ENCODE data around the gene IFT20.
A peak's percentile ranks its signal among the peaks of the same experiment; 100 is the strongest.

IFT20 gene

DNA sequence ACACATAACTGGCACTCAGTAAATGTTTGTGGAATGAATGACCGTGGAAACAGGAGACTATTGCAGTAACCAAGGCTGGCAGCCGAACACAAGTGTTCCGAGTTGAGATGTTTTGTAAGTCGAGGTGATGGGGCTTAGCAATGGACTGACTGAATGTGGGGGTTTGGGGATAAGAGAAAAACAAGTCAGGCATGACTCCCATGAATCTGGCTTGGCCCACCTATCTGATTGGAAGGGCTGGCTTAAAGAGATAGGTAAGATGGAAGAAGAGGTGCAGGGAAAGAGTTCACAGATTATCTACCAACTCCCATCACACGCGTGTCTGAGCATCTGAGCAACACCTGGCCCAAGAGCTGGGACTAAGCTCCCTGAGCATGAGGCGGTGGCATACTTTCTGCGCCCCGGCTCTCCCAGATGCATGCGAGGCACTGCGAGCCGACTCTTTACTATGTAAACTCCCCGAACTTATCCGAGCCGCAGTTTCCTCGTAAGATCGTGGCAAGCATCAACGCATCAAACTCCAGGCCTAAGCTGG lies 539 bp downstream of the IFT20 start:
- DNase-seq (ENCODE audit: low read depth), result peak; percentile 41

DNA sequence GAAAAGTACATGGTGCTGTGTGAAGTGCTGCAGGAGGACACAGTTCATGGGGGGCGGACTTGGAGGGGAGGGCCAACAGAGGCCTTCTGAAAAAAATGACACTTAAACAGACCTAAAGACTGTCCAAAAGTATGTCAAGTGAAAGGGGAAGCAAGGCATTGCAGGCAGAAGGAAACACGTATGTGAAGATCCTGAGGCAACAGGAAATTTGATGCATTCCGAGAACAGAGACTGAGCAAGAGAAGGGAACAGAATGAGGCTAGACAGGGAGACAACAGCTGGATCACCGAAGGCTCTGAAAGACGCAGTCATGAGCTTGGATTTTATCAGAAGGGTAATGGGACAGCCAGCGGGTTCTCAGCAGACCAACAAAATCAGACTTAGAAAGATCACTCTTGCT lies 1.1 kb downstream of the IFT20 start:
- DNase-seq (ENCODE audit: low read depth), result no peak

DNA sequence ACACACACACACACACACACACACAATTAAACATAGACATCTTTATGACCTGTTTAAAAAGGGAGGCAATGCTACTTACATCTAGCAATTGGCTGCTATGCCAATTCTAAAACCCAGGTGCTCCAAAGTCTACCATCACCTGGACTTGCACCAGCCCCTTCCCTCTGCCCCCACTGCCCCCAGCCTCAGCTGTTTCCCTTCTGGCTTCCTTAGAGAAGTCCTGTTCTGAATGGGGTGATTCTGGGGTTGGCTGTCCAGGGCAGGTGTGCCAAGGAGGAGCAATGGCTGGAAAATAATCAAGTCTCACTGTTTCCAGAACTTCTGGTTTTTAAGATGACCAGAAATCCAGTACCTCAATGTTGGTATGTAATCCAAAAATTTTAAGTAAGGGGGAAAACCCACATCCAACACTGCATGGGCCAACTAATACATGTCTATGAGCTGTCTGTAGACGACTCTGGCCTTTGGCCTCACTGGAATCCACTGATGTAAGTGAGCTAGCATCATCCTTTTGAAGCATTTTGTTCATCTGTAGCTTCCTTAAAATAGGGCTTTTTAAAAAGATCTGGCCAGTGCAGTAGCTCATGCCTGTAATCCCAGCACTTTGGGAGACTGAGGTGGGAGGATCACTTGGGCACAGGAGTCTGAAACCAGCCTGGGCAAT lies 2.1 kb downstream of the IFT20 start:
- no peak for DNase-seq (ENCODE audit: low read depth)

DNA sequence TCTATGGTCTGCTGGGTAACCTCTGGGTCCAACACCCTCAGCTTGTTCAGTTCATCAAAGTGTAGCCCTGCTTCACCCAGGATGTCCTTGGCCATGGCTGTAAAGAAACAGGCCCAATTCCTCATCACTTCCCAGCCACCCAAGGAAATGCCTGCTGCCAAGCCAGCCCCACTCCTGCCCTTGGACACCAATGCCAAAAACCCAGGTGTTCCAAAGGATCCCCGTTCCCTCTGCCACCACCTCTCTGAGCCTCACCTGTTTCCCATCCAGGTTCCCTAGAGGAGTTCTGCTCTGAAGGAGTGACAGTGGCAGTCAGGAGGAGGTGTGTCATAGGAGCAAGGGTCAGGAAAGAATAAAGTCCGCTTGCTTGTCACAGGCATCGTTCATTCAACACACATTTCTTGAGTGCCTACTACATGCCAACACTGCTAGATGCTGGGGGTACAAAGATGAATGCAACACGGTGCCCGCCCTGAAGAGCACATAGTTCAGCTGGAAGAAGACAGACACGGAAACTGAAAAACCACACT lies 3.3 kb downstream of the IFT20 start:
- DNase-seq (ENCODE audit: low read depth), result no peak

DNA sequence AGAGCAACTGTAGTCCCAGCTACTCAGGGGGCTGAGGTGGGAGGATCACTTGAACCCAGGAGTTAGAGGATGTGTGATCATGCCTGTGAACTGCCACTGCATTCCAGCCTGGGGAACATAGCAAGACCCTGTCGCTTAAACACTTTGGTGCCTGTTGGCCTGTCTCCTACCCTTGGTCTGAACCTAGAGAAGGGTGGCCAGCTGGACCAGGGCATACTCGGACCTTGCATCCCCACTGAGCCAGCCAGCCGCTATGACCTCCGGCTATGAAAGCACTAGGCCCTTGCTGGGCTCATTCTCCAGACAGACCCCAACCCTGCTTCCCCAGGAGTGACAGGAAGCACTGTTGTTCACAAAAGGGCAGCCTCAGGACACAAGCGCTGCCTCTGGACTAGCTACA lies 4.6 kb downstream of the IFT20 start:
- DNase-seq (ENCODE audit: low read depth), result no peak

DNA sequence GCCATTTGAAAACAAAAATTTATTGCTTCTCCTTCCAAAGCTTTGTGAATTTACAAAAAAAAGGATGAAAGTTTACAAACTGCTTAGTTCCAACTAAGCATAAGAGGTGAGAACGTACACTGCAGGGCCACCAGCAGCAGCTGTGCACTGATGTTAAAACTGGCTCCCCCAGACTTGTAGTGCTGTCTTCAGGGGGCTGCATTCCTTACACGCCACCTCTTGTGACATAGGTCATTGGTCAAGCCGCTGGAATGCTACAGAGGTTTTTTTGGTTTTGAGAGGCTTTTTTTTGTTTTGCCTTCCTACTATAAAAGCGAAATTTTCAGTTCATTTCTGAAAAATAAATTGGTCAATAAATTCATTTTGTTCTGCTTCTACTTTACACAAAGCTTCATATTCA lies 6.9 kb downstream of the IFT20 start:
- no peak for DNase-seq (ENCODE audit: low read depth)

DNA sequence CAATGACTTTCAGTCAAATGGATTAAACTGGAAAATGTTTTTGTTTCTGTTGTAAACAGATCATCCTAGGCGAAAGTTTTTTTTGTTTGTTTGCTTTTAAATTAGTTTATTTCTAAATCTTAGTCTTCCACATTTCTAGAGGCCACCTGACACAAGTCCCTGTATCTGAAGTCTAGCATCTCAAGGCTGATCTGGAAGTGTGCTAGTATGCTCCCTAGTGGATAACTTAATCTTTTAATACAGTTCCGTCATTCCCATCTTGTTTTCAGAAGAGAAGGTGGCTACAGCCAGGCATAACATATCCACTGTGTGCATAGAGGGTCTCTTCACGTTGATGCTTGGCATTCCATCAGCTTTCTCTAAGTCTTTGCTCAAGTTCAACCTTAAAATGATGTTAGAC lies 7.6 kb downstream of the IFT20 start:
- no peak for DNase-seq (ENCODE audit: low read depth)

DNA sequence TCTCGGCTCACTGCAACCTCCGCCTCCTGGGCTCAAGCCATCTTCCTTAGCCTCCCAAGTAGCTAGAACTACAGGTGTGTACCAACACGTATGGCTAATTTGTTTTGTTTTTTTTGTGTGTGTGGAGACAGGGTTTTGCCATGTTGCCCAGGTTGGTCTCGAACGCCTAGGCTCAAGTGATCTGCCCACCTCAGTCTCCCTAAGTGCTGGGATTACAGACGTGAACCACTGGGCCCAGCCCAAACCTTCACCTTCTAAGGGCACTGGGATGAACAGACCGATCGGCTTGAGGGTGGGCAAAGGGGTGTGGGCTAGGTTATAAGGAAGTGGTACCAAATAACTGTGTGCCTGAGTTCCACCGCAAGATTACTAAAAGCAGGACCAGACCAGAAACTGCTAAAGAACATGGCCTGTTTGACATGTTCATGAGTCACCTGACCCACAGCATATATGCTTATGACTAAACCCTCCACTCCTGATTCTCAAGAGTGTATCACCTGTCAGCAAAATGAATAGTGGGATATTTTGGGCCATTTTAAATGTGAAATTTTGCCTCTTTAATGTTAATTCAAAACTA lies 8.2 kb downstream of the IFT20 start:
- no peak for DNase-seq (ENCODE audit: low read depth)

DNA sequence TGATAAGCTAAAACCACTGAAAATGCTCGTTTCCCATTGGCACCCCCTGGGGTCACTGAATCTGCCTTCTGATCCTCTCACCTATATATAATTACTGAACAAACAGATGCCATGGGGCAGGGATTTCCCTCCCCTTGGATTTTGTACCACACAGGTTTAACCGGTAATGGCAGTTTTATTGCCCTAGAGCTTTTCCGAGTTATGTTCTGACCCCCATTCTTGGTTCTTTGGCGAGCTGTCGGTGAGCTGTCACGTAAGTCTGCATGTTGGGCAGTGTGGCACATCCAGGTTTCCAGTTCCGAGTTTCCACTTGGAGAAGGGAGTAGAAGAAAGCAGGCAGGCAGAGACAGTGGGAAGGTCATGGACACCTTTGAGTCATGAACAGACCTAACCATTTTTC lies 9.2 kb downstream of the IFT20 start:
- DNase-seq (ENCODE audit: low read depth), result no peak

DNA sequence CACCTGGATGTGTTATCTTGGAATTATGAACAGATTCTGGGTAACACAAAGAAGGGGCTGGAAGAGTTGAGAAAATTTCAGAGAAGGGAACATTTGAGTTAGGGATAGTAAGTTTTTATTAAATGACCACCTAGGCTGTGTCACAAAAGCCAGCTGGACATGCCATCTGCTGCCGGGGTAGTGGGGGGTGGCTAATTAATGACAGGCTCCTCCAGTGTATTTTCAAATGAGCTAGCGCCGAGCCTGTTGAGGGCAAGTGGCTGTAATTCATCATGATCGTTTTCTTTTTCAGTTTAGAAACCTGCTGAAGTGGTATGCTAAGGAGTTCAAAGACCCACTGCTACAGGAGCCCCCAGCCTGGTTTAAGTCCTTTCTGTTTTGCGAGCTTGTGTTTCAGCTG lies 10.1 kb downstream of the IFT20 start:
- DNase-seq (ENCODE audit: low read depth), result no peak

DNA sequence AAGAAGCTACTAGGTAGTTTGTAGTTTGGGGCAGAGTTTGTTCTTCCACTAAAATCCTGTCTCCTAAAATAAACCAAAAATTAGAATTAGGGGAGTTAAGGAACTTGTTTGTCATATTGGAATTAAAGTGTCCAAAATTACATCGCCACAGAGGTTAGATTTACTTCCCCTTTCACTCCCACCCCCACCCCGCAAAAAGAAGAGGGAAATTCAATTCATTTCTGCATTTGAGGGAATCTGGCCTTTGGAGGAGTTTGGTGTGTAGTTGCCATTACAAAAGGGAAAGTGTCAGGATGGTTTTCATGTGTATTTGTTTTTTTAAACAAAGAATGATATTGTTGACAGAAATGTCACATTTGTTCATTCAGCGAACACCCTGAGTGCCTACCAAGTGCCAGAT lies 10.5 kb downstream of the IFT20 start:
- DNase-seq (ENCODE audit: low read depth), result no peak

DNA sequence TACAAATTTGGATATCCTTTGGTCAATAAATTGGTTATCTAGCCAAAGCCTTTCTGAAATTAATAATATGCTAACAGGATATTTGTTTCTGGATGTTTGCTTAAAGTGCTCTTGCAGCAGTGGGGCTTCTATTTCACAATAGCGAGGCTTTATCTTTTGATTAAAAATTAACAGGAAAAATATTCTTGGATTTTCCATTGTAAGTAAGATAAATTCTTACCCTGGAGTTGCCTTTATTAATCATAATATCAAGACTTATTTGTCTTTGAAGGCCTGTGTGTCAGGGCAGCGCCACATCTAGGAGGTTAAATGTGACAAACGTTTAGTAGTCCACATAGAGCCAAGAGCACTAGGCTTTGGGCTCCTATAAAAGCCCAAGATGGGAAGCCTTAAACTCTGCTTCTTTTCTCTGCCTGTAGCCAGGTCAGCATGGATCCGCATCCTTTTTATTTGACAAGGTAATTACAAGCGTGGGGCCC lies 11.0 kb downstream of the IFT20 start:
- no peak for DNase-seq (ENCODE audit: low read depth)

DNA sequence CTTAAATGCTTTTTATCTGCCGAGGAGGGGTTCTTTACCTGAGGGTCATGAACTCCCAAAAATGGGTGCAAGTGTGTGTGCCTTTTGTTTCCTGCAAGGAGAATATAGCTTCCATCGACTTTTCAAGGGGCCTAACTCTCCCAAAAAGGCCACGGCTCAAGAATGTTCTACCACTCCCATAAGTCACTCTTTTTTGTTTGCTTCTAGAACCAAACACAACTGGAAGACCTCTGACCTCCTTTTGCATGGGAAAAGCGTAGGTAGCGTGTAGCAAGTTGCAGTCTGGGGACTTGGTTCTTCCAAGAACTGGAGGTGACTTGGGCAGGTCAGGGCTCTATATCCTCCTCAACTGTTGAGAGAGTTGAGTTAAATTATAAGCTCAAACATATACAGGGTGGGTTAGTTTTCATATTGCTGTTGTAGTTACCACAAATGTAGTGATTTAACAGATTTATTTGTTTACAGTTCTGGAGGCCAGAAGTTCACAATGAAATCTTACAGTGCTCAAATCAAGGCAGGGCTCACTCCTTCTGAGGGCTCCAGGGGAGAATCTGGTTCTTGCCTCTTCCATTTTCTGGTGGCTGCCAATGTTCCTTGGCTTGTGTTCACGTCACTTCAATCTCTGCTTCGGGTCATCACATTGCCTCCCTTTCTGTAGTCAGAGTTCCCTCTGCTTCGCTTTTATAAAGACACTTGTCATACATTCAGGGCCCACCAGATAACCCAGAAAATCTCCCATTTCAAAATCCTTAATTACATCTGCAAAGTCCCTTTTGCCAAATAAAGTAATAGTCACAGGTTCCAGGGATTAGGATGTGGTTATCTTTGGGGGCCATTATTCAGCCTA lies 14.8 kb downstream of the IFT20 start:
- DNase-seq (ENCODE audit: low read depth), result no peak

DNA sequence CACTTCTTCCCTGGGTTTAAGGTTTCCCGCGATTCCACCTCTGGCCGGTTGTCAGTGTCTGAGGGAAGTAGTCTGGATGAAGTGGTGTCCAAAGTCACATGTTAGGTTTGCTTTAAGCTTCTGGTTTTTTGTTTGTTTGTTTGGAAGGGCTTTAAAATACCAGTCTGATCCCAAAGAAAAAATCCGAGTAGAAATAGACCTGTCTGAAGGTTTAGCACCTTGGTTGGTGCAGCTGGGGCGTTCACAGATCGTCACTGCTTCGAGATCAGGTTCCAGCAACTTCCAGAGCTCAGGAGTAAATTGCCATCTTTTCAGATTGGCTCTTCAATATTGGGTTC lies 15.7 kb downstream of the IFT20 start:
- no peak for DNase-seq (ENCODE audit: low read depth)

DNA sequence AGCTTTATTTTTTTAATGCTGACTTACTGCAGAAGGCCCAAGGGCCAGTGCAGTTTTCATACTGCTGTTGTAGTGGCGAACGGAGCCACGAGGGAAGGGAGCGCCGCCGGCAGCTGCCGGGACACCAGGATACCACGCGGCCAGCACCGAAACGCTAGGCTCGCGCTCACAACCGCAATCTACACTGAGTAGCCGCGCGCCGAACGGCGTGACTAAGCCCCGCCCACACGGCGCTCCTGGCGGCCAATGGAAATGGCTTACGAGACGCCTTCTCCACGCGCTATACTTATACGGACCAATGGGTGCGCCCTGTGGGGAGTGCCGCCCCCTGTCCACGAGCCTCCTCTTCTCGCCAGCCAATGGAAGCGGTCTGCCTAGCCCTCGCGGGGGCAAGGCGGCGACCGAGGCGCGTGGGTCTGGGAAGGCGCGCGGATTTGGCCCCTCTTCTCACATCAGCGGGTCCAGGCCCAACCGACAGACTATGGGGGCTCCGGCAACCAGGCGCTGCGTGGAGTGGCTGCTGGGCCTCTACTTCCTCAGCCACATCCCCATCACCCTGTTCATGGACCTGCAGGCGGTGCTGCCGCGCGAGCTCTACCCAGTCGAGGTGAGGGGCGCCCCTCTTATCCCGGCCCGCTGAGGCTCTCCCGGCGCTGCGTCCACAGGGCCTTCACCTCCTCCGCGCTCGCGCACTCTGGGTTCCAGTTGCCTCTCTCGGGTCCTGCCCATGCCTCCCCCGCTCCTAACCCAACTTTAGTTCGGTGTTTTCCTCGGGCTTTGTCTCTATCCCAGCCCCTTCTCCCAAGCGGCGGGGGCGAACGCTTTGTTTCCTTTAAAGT lies 16.3 kb downstream of the IFT20 start, which contains the start of gene TMEM97:
Gene TMEM97, plus strand, starts transcription at position 442 of the 839 bp plus-strand sequence. Its CDS starts 40 bp downstream, at position 482.
- peak; percentile 92 for DNase-seq (ENCODE audit: low read depth)

DNA sequence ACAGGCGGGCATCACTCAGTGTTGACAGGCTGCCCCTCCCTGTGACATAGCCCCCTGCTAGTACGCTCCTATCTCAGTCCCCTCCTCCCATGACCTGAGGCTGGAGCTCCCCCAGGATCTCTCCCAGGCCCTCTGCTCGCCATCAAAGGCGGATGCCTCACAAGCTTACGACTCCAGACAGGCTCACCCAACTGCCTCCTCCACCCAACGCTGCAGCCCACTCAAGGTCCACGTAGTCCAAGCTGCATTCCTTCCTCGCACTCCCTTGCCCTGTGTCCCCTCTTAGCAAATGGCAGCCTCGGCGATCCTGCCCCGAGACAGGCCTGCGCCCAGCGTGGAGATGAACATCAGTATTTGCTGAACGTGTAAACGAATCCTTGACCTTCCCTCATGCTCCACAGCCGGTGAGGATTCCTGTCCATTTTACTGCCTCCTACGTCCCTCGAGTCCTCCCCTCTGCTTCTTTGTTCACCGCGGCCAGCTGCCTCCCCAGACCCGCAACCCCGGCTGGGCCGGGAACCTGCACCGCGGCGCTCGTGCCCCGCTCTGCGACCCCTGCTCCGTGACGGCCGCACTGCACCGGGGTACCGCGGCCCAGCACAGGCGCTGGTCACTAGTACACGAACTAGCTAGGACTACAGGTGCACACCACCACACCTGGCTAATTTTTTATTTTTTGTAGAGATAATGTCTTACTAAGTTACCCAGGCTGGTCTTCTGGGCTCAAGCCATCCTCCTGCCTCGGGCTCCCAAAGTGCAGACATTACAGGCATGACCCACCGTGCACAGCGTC lies 17.1 kb downstream of the IFT20 start:
- no peak for DNase-seq (ENCODE audit: low read depth)

DNA sequence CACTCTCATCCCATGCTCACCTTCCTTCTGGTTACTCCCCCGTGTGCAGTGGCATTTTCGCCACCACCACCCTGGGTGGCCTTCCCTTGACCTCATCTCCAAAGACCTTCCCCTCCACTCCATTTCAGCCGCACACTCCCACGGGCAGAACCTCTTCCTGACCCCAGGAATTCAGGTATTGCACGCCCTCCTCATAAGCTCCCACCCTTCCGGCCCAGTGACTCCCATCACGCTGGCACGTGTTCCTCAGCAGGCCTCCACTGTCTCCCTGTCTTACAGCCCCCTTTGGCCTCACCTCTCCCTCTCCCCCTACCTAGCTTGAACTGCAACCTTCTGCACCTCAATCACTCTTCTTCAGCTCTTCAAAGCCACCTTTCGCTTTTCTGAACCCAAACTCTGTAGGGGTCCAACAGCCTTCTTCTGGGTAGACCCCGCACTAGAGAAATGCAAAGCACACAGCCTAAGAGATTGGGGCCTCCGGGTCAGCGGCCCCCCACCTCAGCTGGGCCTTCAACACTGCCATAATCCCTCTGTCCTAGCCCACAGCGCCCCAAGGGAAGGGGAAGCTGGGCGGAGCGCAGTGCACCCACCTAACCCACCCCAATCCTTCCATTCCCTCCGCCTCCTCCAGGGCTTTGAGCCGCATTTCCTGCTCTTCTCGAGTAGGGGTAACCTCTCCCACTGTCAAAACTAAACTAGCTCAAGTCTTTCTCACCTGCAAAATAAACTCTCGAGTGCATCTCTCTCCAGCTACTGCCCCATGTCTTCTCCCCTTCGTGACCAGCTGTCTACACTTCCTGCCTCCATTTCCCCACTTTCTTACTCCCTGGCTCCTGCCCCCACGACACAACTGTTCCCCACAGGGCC lies 17.9 kb downstream of the IFT20 start:
- no peak for DNase-seq (ENCODE audit: low read depth)

DNA sequence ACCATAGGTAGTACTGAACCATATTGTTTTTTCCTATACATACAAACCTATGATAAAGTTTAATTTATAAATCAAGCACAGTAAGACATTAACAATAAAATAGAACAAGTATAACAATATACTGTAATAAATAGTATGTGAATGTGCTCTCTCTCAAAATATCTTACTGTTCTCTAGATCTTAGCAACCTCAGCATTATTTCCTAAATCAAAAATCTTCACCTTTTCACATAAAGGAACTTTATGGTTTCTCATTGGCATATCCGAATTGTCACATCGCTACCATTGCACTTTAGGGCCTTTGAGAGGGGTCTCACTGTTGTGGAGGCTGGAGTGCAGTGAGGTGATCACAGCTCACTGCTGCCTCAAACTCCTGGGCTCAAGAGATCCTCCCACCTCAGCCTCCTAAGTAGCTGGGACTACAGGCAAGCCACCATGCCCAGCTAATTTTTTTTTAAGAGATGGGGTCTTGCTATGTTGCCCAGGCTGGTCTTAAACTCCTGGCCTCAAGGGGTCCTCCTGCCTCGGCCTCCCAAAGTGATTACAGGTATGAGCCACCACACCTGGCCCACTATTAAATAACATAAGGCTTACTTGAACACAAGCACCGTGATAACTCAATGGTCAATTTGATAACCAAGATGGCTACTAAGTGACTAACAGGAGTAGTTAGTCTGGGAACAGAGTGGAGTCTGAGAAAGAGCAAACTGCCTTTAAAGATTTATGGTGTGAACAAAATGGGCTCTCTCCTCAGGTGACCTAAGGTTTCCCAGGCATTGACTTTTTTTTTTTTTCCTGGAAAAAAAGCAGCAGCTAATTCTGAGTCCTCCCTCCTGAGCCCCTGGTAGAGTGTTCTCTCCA lies 19.2 kb downstream of the IFT20 start:
- DNase-seq (ENCODE audit: low read depth), result no peak

DNA sequence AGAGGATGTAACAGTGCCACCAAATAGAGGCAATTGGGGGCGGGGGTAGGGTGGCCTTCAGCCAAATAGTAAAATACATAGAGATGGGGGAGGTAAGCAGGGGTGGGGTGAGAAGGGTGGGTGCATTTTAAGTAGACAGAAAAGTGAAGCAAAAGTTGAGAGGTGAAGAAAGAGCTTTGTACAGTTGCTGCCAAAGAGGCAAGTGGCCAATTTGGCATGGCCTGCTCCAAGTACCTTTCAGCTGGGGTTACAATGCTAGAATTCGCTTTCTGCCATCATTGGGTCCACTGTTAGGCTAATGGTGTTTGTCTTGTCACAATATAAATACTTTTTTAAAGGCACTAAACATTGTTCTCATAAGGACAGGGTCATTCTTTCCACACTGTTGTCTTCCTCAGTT lies 21.4 kb downstream of the IFT20 start:
- no peak for DNase-seq (ENCODE audit: low read depth)

Measured in GM04504 (cell line).